HCT116 (cell line): ENCODE data around the gene PBX2. TPM values are rescaled to one million over a fixed set of nuclear protein-coding genes. Genes with fewer than 3 reads are reported as not detected.
"Not testable (repeated sequence)": the region's sequence is repeated elsewhere in the genome, so short reads cannot be mapped to it uniquely, and the experiment has no call there.

Experiments used
- ATAC-seq: fragments of 200-7000 bp; cut with Tn5 transposase; 2 replicates; pipeline ENCODE4 v1.9.1; 2020; ENCODE audit warnings: mild to moderate bottlenecking, moderate library complexity
- BruUV-seq: library from RNA; stranded (reverse); fragments of 400-500 nt; replicated peaks from 2 replicates; lab custom pipeline; 2021; lab: Mats Ljungman, UMichigan
- CTCF ChIA-PET: fragments of 300-600 bp; sonication (Branson Sonifier 250); formaldehyde crosslinking; loops from one replicate; lab custom pipeline; 2021; ENCODE audit warnings: antibody characterized with exemption; lab: Charles Lee
- POLR2A ChIA-PET: fragments of 300-600, 350-600 bp; sonication (Branson Sonifier 250); formaldehyde crosslinking; loops from one replicate; lab custom pipeline; 2021; ENCODE audit warnings: antibody characterized with exemption; lab: Charles Lee
- RAD21 ChIA-PET, 2 experiments: fragments of 300-600 bp; sonication (Branson Sonifier 250); formaldehyde crosslinking; loops; one replicate each; lab custom pipeline; 2023; ENCODE audit warnings: low total read pairs in 2 of 2; ENCODE audit not compliant: uncharacterized antibody in 2 of 2, unreplicated experiment in 2 of 2, low non-redundant PET in 1 of 2; lab: Charles Lee
- DNase-seq: peaks from one replicate; pipeline ENCODE4 v3.0.0-alpha.2; 2010; ENCODE audit warnings: low read depth, low spot score
- H2AFZ ChIP-seq: fragments of 200-600 bp; shearing (Covaris generic), sonication (generic); 2 replicates; pipeline ENCODE4 v1.6.1; 2017; ENCODE audit warnings: low read depth, mixed run types, mixed read lengths, antibody characterized with exemption, low read length; ENCODE audit not compliant: poor library complexity, severe bottlenecking
- H3K27ac ChIP-seq: 2 replicates; pipeline ENCODE4 v1.5.1; 2012; ENCODE audit warnings: low read depth, low read length
- H3K27me3 ChIP-seq: fragments of 200-600 bp; sonication (generic); 2 replicates; pipeline ENCODE4 v1.6.1; 2016; ENCODE audit warnings: mixed run types, low read length, mixed read lengths; ENCODE audit not compliant: insufficient read depth
- H3K36me3 ChIP-seq, 2 experiments: fragments of 200-500 bp in 1 of 2; fragments of 200-600 bp in 1 of 2; sonication (Bioruptor generic) in 1 of 2; sonication (generic) in 1 of 2; 2 replicates each; pipeline versions ENCODE4 v1.5.1 to v1.6.1; 2014 to 2016; ENCODE audit warnings: low read length in 2 of 2, inconsistent platforms in 1 of 2, mixed read lengths in 1 of 2, mixed run types in 1 of 2; ENCODE audit not compliant: insufficient read depth in 2 of 2, control insufficient read depth in 1 of 2
- H3K4me1 ChIP-seq, 2 experiments: fragments of 200-600 bp in 1 of 2; sonication (generic) in 1 of 2; 2 replicates each; pipeline versions ENCODE4 v1.5.1 to v1.6.1; 2012 to 2017; ENCODE audit warnings: low read length in 2 of 2, inconsistent platforms in 1 of 2, mild to moderate bottlenecking in 1 of 2, mixed read lengths in 1 of 2, mixed run types in 1 of 2, moderate library complexity in 1 of 2; ENCODE audit not compliant: insufficient read depth in 2 of 2, control insufficient read depth in 1 of 2
- H3K4me2 ChIP-seq: fragments of 200-600 bp; sonication (generic); 2 replicates; pipeline ENCODE4 v1.6.1; 2017; ENCODE audit warnings: mixed run types, low read length, mixed read lengths
- H3K4me3 ChIP-seq, 2 experiments: fragments of 200-600 bp in 1 of 2; sonication (generic) in 1 of 2; replicated peaks in 1 of 2; 2 replicates each; pipeline ENCODE4 v1.5.1; 2011 to 2016; ENCODE audit warnings: low read length in 2 of 2, control low read depth in 1 of 2, low read depth in 1 of 2, mild to moderate bottlenecking in 1 of 2, mixed read lengths in 1 of 2, mixed run types in 1 of 2
- H3K79me2 ChIP-seq: fragments of 200-600 bp; sonication (generic); 2 replicates; pipeline ENCODE4 v1.6.1; 2017; ENCODE audit warnings: mild to moderate bottlenecking, mixed run types, low read length, moderate library complexity, mixed read lengths; ENCODE audit not compliant: insufficient read depth
- H3K9ac ChIP-seq: fragments of 200-600 bp; sonication (generic); 2 replicates; pipeline ENCODE4 v1.6.1; 2016; ENCODE audit warnings: low read length, mixed read lengths
- H3K9me2 ChIP-seq: fragments of 200-600 bp; sonication (generic), shearing (Covaris generic); 2 replicates; pipeline ENCODE4 v1.6.1; 2017; ENCODE audit warnings: mixed run types, mild to moderate bottlenecking, moderate library complexity; ENCODE audit not compliant: insufficient read depth
- H3K9me3 ChIP-seq, 2 experiments: fragments of 200-500 bp in 1 of 2; fragments of 200-600 bp in 1 of 2; sonication (Bioruptor generic) in 1 of 2; sonication (generic) in 1 of 2; 2 replicates each; pipeline ENCODE4 v1.6.1; 2014 to 2017; ENCODE audit warnings: low read length in 2 of 2, mixed read lengths in 2 of 2, inconsistent platforms in 1 of 2, low read depth in 1 of 2, mild to moderate bottlenecking in 1 of 2, mixed run types in 1 of 2, moderate library complexity in 1 of 2; ENCODE audit not compliant: control insufficient read depth in 1 of 2, insufficient read depth in 1 of 2
- H4K20me1 ChIP-seq: fragments of 200-600 bp; sonication (generic), shearing (Covaris generic); 2 replicates; pipeline ENCODE4 v1.6.1; 2017; ENCODE audit warnings: mixed run types, mild to moderate bottlenecking, moderate library complexity; ENCODE audit not compliant: insufficient read depth
- CTCF ChIP-seq, 3 experiments: fragments of 200-600 bp in 1 of 3; sonication (generic) in 1 of 3; IDR thresholded peaks in 2 of 3; conservative IDR thresholded peaks in 1 of 3; 2 replicates each; pipeline ENCODE4 v1.5.1; 2012 to 2017; ENCODE audit warnings: low read depth in 2 of 3, low read length in 2 of 3, antibody characterized with exemption in 1 of 3, borderline replicate concordance in 1 of 3, control low read depth in 1 of 3, mild to moderate bottlenecking in 1 of 3, mixed read lengths in 1 of 3, mixed run types in 1 of 3, moderate library complexity in 1 of 3; ENCODE audit not compliant: insufficient read depth in 1 of 3
- ELF1 ChIP-seq: IDR thresholded peaks from 2 replicates; pipeline ENCODE4 v1.6.1; 2012; ENCODE audit warnings: low read depth, borderline replicate concordance
- EZH2 ChIP-seq: fragments of 200-600 bp; sonication (generic); IDR thresholded peaks from 2 replicates; pipeline ENCODE4 v1.6.1; 2017; ENCODE audit warnings: antibody characterized with exemption, mixed run types
- EZH2phosphoT487 ChIP-seq: fragments of 200-600 bp; IDR thresholded peaks from 2 replicates; pipeline ENCODE4 v1.6.1; 2018; ENCODE audit warnings: antibody characterized with exemption, borderline replicate concordance
- FOSL1 ChIP-seq: IDR thresholded peaks from 2 replicates; pipeline ENCODE4 v1.6.1; 2012; ENCODE audit warnings: low read depth
- JUND ChIP-seq: IDR thresholded peaks from 2 replicates; pipeline ENCODE4 v1.6.1; 2012
- TCF7L2 ChIP-seq: IDR thresholded peaks from 2 replicates; pipeline ENCODE4 v1.7.0; 2011; ENCODE audit warnings: borderline replicate concordance, inconsistent platforms; ENCODE audit not compliant: insufficient read depth, insufficient read length; ENCODE audit errors: extremely low read depth
- YY1 ChIP-seq: IDR thresholded peaks from 2 replicates; pipeline ENCODE4 v1.6.1; 2011; ENCODE audit warnings: low read length, low read depth, moderate library complexity, mild to moderate bottlenecking; ENCODE audit not compliant: insufficient replicate concordance; ENCODE audit errors: extremely low read depth
- intact Hi-C: fragments of 100-400 bp; cut with micrococcal nuclease; formaldehyde crosslinking; loops from 2 replicates; pipeline ENCODE4 v1.10.0; 2022
- total RNA-seq: library from RNA; stranded (reverse); gene quantifications from one replicate; pipeline ENCODE4 v1.2.1, GENCODE V29; 2021; ENCODE audit not compliant: unreplicated experiment
- TF ChIP-seq, protein P1 (sequence below): IDR thresholded peaks from 2 replicates; pipeline ENCODE4 v1.6.1; 2012; ENCODE audit warnings: low read depth

The PBX2 gene
- total RNA-seq, 1 experiment from 2014 or later: 79.0 TPM

DNA sequence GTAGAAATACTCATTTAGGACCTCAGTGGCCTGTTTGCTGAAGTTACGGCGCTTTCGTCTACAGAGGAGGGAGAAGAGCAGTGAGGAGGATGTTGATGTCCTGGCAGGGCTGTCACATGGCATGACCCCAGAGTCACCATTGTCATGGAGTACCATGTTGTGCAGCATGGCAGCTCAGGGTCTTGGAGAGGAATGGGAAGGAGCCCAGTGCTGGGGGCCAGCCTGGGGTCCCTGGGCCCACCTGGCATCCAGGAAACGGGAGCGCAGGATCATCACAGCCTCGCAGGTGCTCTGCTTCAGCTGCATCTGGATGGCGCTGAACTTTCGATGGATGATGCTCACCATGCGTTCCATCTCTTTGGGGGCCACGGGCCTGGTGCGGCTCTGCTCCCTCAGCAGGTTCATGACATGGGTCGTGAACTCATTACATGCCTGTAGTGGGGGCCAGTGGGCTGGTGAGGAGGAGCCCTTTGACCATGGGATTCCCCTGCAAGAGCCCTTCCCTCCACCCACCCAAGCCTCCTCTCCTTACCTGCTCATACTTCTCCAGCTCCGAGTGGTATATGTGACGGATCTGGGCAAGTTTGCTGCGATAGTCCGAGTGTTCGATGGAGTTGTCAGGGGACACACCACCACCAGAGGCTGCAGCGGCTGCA lies 2.1 kb downstream of the PBX2 start:
- H3K36me3 ChIP-seq, RAD21 ChIA-PET, DNase-seq, CTCF ChIA-PET, H2AFZ ChIP-seq, H4K20me1 ChIP-seq, H3K9me2 ChIP-seq, ATAC-seq, H3K9me3 ChIP-seq, POLR2A ChIA-PET, H3K27me3 ChIP-seq, intact Hi-C loops, H3K4me3 ChIP-seq, H3K9ac ChIP-seq, H3K27ac ChIP-seq, BruUV-seq: not testable (repeated sequence)
- peak overlapping the region; percentile 81 for H3K4me2 ChIP-seq
- H3K79me2 ChIP-seq: peaks cover 13% of the 10 kb centered on the region
- H3K4me1 ChIP-seq: peaks cover 16 to 59% of the 10 kb centered on the region in 2 experiments

DNA sequence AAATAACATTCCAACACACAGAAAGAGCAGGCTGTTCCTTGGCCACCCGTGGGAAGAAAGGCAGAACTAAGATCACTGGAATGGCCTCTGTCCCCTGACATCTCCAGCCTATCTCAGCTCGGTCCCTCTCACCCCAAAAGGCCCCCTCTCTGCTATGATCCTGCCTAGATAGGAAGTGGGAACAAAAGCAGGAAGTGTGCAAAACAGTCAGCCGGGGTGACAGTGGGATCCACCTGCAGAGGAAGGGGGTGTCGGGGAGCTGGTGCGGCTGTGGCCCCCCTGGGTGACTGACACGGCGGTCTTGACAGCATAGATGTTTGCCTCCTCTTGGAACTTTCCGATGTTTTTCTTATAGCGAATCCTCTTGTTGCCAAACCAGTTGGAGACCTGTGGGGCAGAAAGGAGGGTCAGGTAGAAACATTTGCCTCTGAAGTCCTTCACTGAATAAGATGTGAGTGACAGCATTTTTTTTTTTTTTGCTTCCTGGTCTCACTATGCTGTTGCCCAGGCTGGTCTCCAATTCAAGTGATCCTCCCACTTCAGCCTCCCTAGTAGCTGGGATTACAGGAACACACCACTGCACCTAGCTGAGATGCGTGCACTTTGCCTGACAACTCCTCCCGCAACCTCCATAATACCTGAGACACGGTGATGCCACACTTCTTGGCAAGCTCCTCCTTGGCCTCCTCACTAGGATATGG lies 2.8 kb downstream of the PBX2 start:
- Histone ChIP-seq H2AFZ (no peak overlapping the region), H3K9me2 (no peaks in the 10 kb centered on the region), H3K36me3 (peaks cover 3 to 10% of the 10 kb centered on the region in 2 experiments; a peak in 2 of 4 replicates), H4K20me1 (no peaks in the 10 kb centered on the region), H3K9me3 (no peaks in the 10 kb centered on the region), H3K79me2 (peaks cover 13% of the 10 kb centered on the region), H3K27ac (peak overlapping the region; percentile 44), H3K4me2 (no peak overlapping the region), H3K27me3 (no peaks in the 10 kb centered on the region), H3K4me1 (peaks cover 12 to 52% of the 10 kb centered on the region in 2 experiments), H3K4me3 (no peak overlapping the region), H3K9ac (no peak overlapping the region)
- intact Hi-C loops: no loop called here
- ATAC-seq (no peak), DNase-seq (no peak)
- ChIA-PET CTCF (no interaction called here), RAD21 (no interaction called here), POLR2A (no interaction called here)
- BruUV-seq: no TSS peak
- TF ChIP-seq JUND (no peak), FOSL1 (no peak), ELF1 (no peak), YY1 (no peak), EZH2phosphoT487 (no peak), TCF7L2 (no peak), EZH2 (no peak), CTCF (IDR thresholded peaks at IDR 0.05 in 2 of 3, conservative IDR thresholded peaks at IDR 0.05 in 1 of 3; ENCODE audit: borderline replicate concordance in 1 of 3, insufficient read depth in 1 of 3, low read depth in 2 of 3, low read length in 2 of 3) (no peak)
- TF ChIP-seq, protein P1, sequence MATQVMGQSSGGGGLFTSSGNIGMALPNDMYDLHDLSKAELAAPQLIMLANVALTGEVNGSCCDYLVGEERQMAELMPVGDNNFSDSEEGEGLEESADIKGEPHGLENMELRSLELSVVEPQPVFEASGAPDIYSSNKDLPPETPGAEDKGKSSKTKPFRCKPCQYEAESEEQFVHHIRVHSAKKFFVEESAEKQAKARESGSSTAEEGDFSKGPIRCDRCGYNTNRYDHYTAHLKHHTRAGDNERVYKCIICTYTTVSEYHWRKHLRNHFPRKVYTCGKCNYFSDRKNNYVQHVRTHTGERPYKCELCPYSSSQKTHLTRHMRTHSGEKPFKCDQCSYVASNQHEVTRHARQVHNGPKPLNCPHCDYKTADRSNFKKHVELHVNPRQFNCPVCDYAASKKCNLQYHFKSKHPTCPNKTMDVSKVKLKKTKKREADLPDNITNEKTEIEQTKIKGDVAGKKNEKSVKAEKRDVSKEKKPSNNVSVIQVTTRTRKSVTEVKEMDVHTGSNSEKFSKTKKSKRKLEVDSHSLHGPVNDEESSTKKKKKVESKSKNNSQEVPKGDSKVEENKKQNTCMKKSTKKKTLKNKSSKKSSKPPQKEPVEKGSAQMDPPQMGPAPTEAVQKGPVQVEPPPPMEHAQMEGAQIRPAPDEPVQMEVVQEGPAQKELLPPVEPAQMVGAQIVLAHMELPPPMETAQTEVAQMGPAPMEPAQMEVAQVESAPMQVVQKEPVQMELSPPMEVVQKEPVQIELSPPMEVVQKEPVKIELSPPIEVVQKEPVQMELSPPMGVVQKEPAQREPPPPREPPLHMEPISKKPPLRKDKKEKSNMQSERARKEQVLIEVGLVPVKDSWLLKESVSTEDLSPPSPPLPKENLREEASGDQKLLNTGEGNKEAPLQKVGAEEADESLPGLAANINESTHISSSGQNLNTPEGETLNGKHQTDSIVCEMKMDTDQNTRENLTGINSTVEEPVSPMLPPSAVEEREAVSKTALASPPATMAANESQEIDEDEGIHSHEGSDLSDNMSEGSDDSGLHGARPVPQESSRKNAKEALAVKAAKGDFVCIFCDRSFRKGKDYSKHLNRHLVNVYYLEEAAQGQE: no peak
